H9 (cell line): ENCODE data around the gene EFEMP1. TPM values are rescaled to one million over a fixed set of nuclear protein-coding genes. Genes with fewer than 3 reads are reported as not detected.
"Not testable (repeated sequence)": the region's sequence is repeated elsewhere in the genome, so short reads cannot be mapped to it uniquely, and the experiment has no call there.

Experiments used
- DNase-seq: peaks from one replicate; pipeline ENCODE4 v3.0.0-alpha.2; 2017
- H2AFZ ChIP-seq: one replicate; pipeline ENCODE4 v1.6.1; 2013; ENCODE audit warnings: mild to moderate bottlenecking, low read length, control low read depth, moderate library complexity
- H2AK5ac ChIP-seq: 2 replicates; pipeline ENCODE4 v1.6.1; 2013; ENCODE audit warnings: low read length, control low read depth, mixed read lengths; ENCODE audit not compliant: insufficient read length
- H2BK120ac ChIP-seq: one replicate; pipeline ENCODE4 v1.6.1; 2013; ENCODE audit warnings: low read depth, mild to moderate bottlenecking, low read length, control low read depth, inconsistent platforms; ENCODE audit not compliant: poor library complexity, severe bottlenecking
- H2BK12ac ChIP-seq: 2 replicates; pipeline ENCODE4 v1.6.1; 2013; ENCODE audit warnings: low read length, control low read depth, mixed read lengths, low read depth; ENCODE audit not compliant: insufficient read length
- H2BK15ac ChIP-seq: 2 replicates; pipeline ENCODE4 v1.6.1; 2013; ENCODE audit warnings: low read depth, low read length, control low read depth
- H2BK20ac ChIP-seq: one replicate; pipeline ENCODE4 v1.6.1; 2013; ENCODE audit warnings: low read depth, mild to moderate bottlenecking, low read length, control low read depth, inconsistent platforms; ENCODE audit not compliant: poor library complexity, severe bottlenecking
- H2BK5ac ChIP-seq: 2 replicates; pipeline ENCODE4 v1.6.1; 2013; ENCODE audit warnings: low read length, control low read depth, mixed read lengths; ENCODE audit not compliant: insufficient read length
- H3K14ac ChIP-seq: 2 replicates; pipeline ENCODE4 v1.6.1; 2013; ENCODE audit warnings: low read length, control low read depth; ENCODE audit not compliant: insufficient read depth
- H3K18ac ChIP-seq: 2 replicates; pipeline ENCODE4 v1.6.1; 2013; ENCODE audit warnings: low read depth, mild to moderate bottlenecking, mixed read lengths, low read length, control low read depth; ENCODE audit not compliant: insufficient read length
- H3K23ac ChIP-seq: 2 replicates; pipeline ENCODE4 v1.6.1; 2013; ENCODE audit warnings: low read length, control low read depth, mixed read lengths, low read depth; ENCODE audit not compliant: insufficient read length
- H3K23me2 ChIP-seq: 2 replicates; pipeline ENCODE4 v1.6.1; 2013; ENCODE audit warnings: low read depth, mild to moderate bottlenecking, mixed read lengths, low read length, control low read depth; ENCODE audit not compliant: insufficient read length, poor library complexity, severe bottlenecking
- H3K27ac ChIP-seq: 2 replicates; pipeline ENCODE4 v1.5.1; 2013; ENCODE audit warnings: low read length, control low read depth, mixed read lengths, low read depth; ENCODE audit not compliant: insufficient read length
- H3K27me3 ChIP-seq: 2 replicates; pipeline ENCODE4 v1.6.1; 2013; ENCODE audit warnings: low read length, control low read depth, inconsistent platforms; ENCODE audit not compliant: insufficient read depth
- H3K4ac ChIP-seq: 2 replicates; pipeline ENCODE4 v1.6.1; 2013; ENCODE audit warnings: low read depth, mild to moderate bottlenecking, control low read depth, inconsistent platforms, low read length, moderate library complexity
- H3K4me1 ChIP-seq: 2 replicates; pipeline ENCODE4 v1.6.1; 2013; ENCODE audit warnings: low read length, control low read depth, inconsistent platforms; ENCODE audit not compliant: insufficient read depth
- H3K4me2 ChIP-seq: 2 replicates; pipeline ENCODE4 v1.6.1; 2013; ENCODE audit warnings: low read length, control low read depth, mixed read lengths; ENCODE audit not compliant: insufficient read length, insufficient read depth
- H3K56ac ChIP-seq: 2 replicates; pipeline ENCODE4 v1.6.1; 2013; ENCODE audit warnings: low read depth, mild to moderate bottlenecking, mixed read lengths, low read length, control low read depth; ENCODE audit not compliant: insufficient read length
- H3K79me1 ChIP-seq: 2 replicates; pipeline ENCODE4 v1.6.1; 2013; ENCODE audit warnings: low read depth, mild to moderate bottlenecking, moderate library complexity, low read length, control low read depth, inconsistent platforms; ENCODE audit not compliant: insufficient read depth, poor library complexity, severe bottlenecking
- H3K79me2 ChIP-seq: 2 replicates; pipeline ENCODE4 v1.6.1; 2013; ENCODE audit warnings: low read length, control low read depth, inconsistent platforms; ENCODE audit not compliant: insufficient read depth
- H3K9ac ChIP-seq: 2 replicates; pipeline ENCODE4 v1.6.1; 2013; ENCODE audit warnings: low read length, control low read depth, mixed read lengths; ENCODE audit not compliant: insufficient read length; ENCODE audit errors: extremely low read depth
- H3K9me3 ChIP-seq: one replicate; pipeline ENCODE4 v1.6.1; 2013; ENCODE audit warnings: low read depth, low read length, inconsistent platforms; ENCODE audit not compliant: control insufficient read depth
- H3T11ph ChIP-seq: one replicate; pipeline ENCODE4 v1.6.1; 2013; ENCODE audit warnings: mild to moderate bottlenecking, low read length, control low read depth, inconsistent platforms
- H4K20me1 ChIP-seq: one replicate; pipeline ENCODE4 v1.6.1; 2013; ENCODE audit not compliant: control insufficient read depth, insufficient read length, insufficient read depth
- H4K5ac ChIP-seq: 2 replicates; pipeline ENCODE4 v1.6.1; 2013; ENCODE audit warnings: low read depth, mild to moderate bottlenecking, mixed read lengths, low read length, control low read depth; ENCODE audit not compliant: insufficient read length
- H4K8ac ChIP-seq: replicated peaks from 2 replicates; pipeline ENCODE4 v1.6.1; 2013; ENCODE audit warnings: low read length, control low read depth, mixed read lengths, low read depth; ENCODE audit not compliant: insufficient read length
- H4K91ac ChIP-seq: 2 replicates; pipeline ENCODE4 v1.6.1; 2013; ENCODE audit warnings: low read depth, mild to moderate bottlenecking, moderate library complexity, mixed read lengths, low read length, control low read depth; ENCODE audit not compliant: insufficient read length
- H3K27ac Mint-ChIP-seq, 3 experiments: 2 replicates in 2 of 3; 3 replicates in 1 of 3; pipeline ENCODE4 v1.8.0; 2020 to 2021; ENCODE audit warnings: mixed read lengths in 3 of 3, mild to moderate bottlenecking in 1 of 3, moderate library complexity in 1 of 3
- H3K27me3 Mint-ChIP-seq: 2 replicates; pipeline ENCODE4 v1.8.0; 2021; ENCODE audit warnings: low read depth, mild to moderate bottlenecking, moderate library complexity, mixed read lengths
- H3K36me3 Mint-ChIP-seq, 3 experiments: 2 replicates in 2 of 3; 3 replicates in 1 of 3; pipeline ENCODE4 v1.8.0; 2020 to 2021; ENCODE audit warnings: low read depth in 3 of 3, mixed read lengths in 3 of 3; ENCODE audit not compliant: insufficient read depth in 1 of 3
- H3K4me1 Mint-ChIP-seq, 2 experiments: 2 replicates each; pipeline ENCODE4 v1.8.0; 2020; ENCODE audit warnings: mixed read lengths in 2 of 2
- H3K4me3 Mint-ChIP-seq, 2 experiments: 2 replicates in 1 of 2; 3 replicates in 1 of 2; pipeline ENCODE4 v1.8.0; 2020 to 2021; ENCODE audit warnings: mild to moderate bottlenecking in 2 of 2, mixed read lengths in 2 of 2, moderate library complexity in 1 of 2
- H3K9me3 Mint-ChIP-seq, 2 experiments: 2 replicates in 1 of 2; 3 replicates in 1 of 2; pipeline ENCODE4 v1.8.0; 2020; ENCODE audit warnings: mild to moderate bottlenecking in 2 of 2, mixed read lengths in 2 of 2, moderate library complexity in 1 of 2
- WGBS: extraction: QIAGEN DNeasy Blood & Tissue Kit; methylation state at CpG from one replicate; pipeline ENCODE4 v1.1.7; 2013; ENCODE audit warnings: missing lambda C conversion rate, low lambda C conversion rate, mixed read lengths; ENCODE audit not compliant: insufficient read length; ENCODE audit errors: extremely low coverage; 5-methylcytosine and 5-hydroxymethylcytosine counted together
- total RNA-seq: library from RNA; stranded (reverse); gene quantifications from 2 replicates; pipeline ENCODE4 v1.2.1, GENCODE V29; 2021
- TF ChIP-seq, protein P1 (sequence below): fragments of 200-600 bp; sonication (generic); conservative IDR thresholded peaks from 3 replicates; pipeline ENCODE4 v1.8.0; 2021; ENCODE audit warnings: antibody characterized with exemption, mild to moderate bottlenecking

Gene EFEMP1
- total RNA-seq, 1 experiment from 2014 or later = 3.5 TPM

DNA sequence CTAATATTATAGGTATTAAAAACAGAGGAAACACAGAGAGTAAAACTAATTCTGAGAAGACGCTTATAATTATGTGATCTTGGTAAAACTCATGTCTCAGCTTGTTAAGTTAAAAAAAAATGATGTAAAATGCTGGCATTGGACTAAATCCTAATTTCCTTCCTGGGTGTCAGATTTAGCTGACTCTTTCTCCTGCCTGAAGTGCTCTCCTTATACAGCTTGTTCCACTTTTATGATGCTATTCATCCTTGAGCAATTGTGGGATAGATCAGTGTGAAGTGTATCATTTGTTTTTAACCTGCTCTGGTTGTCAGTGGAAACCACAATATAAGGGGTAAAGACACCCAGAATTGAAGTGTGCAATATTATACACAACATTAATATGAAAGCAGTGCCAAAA is 84.9 kb downstream of the EFEMP1 start:
- Histone ChIP-seq H2BK20ac (no peak overlapping the region), H3K4me1 (peaks cover 11% of the 10 kb centered on the region), H2BK15ac (no peak overlapping the region), H2BK120ac (no peak overlapping the region), H3K14ac (no peak overlapping the region), H2AFZ (no peak overlapping the region), H2BK5ac (no peak overlapping the region), H3K9me3 (no peaks in the 10 kb centered on the region), H3K79me1 (no peaks in the 10 kb centered on the region), H3K18ac (no peak overlapping the region), H4K91ac (no peak overlapping the region), H3K23me2 (no peaks in the 10 kb centered on the region), H3T11ph (no peak overlapping the region), H3K4me2 (no peak overlapping the region), H2BK12ac (no peak overlapping the region), H3K9ac (no peak overlapping the region), H3K27me3 (no peaks in the 10 kb centered on the region), H3K27ac (no peak overlapping the region), H3K4ac (no peak overlapping the region), H2AK5ac (no peak overlapping the region), H3K23ac (no peak overlapping the region), H4K5ac (no peak overlapping the region), H4K20me1 (no peaks in the 10 kb centered on the region), H3K56ac (no peak overlapping the region), H3K79me2 (no peaks in the 10 kb centered on the region), H4K8ac (no peak overlapping the region)
- Mint-ChIP-seq H3K36me3 (peaks cover 0 to 6% (median 6%) of the 10 kb centered on the region in 3 experiments; a peak in 4 of 7 replicates), H3K27me3 (no peaks in the 10 kb centered on the region), H3K4me3 (no peak overlapping the region), H3K4me1 (peaks cover 11 to 12% of the 10 kb centered on the region in 2 experiments), H3K27ac (no peak overlapping the region), H3K9me3 (peaks cover 4 to 11% of the 10 kb centered on the region in 2 experiments; a peak in 3 of 5 replicates)
- TF ChIP-seq, protein P1, sequence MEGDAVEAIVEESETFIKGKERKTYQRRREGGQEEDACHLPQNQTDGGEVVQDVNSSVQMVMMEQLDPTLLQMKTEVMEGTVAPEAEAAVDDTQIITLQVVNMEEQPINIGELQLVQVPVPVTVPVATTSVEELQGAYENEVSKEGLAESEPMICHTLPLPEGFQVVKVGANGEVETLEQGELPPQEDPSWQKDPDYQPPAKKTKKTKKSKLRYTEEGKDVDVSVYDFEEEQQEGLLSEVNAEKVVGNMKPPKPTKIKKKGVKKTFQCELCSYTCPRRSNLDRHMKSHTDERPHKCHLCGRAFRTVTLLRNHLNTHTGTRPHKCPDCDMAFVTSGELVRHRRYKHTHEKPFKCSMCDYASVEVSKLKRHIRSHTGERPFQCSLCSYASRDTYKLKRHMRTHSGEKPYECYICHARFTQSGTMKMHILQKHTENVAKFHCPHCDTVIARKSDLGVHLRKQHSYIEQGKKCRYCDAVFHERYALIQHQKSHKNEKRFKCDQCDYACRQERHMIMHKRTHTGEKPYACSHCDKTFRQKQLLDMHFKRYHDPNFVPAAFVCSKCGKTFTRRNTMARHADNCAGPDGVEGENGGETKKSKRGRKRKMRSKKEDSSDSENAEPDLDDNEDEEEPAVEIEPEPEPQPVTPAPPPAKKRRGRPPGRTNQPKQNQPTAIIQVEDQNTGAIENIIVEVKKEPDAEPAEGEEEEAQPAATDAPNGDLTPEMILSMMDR = no peak
- no CpG with 5 or more reads among the region's 1 CpG for WGBS
- no peak for DNase-seq

DNA sequence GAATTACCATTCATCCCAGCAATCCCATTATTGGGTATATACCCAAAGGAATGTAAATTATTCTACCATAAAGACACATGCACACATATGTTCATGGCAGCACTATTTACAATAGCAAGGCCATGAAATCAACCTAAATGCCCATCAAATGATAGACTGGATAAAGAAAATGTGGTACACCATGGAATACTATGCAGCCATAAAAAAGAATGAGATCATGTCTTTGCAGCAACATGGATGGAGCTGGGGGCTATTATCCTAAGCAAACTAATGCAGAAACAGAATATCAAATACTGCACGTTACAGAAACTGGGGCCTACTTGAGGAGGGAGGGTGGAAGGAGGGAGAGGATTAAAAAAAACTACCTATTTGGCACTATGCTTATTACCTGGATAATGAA is 85.5 kb downstream of the EFEMP1 start:
- H3K14ac ChIP-seq, H3K9ac ChIP-seq, H4K20me1 ChIP-seq, H3K79me2 ChIP-seq, H2AFZ ChIP-seq, H4K91ac ChIP-seq, H3K18ac ChIP-seq, H2AK5ac ChIP-seq, H4K5ac ChIP-seq, H3K79me1 ChIP-seq, H3K23me2 ChIP-seq, H4K8ac ChIP-seq, H3K4me2 ChIP-seq, H2BK12ac ChIP-seq, H3K27me3 ChIP-seq, H3K4ac ChIP-seq, H3K27ac ChIP-seq, H3K23ac ChIP-seq, DNase-seq, H2BK120ac ChIP-seq, H3K56ac ChIP-seq, H3K27ac Mint-ChIP-seq, H2BK15ac ChIP-seq, H2BK20ac ChIP-seq, H3K9me3 ChIP-seq, H3T11ph ChIP-seq, H3K4me3 Mint-ChIP-seq, H3K27me3 Mint-ChIP-seq, H3K36me3 Mint-ChIP-seq, H2BK5ac ChIP-seq: not testable (repeated sequence)
- peaks cover 11% of the 10 kb centered on the region for H3K4me1 ChIP-seq
- Mint-ChIP-seq H3K9me3 (peaks cover 4 to 12% of the 10 kb centered on the region in 2 experiments; a peak in 4 of 5 replicates), H3K4me1 (peaks cover 11 to 12% of the 10 kb centered on the region in 2 experiments)
- no CpG with 5 or more reads among the region's 1 CpG for WGBS
